ENCODE results near the gene SLC29A4.
A peak's percentile ranks its signal among the peaks of the same experiment; 100 is the strongest.
"Not testable (repeated sequence)": the region's sequence is repeated elsewhere in the genome, so short reads cannot be mapped to it uniquely, and the experiment has no call there.

Gene SLC29A4

GRCh38 chr7:5266191-5267028, 16.3 kb upstream of the SLC29A4 start:
- H3K27ac ChIP-seq: no peak overlapping the region
- H3K36me3 ChIP-seq: no peaks in the 10 kb centered on the region
- no peaks in the 10 kb centered on the region for H3K9me3 ChIP-seq (ENCODE audit: severe bottlenecking)
- H3K4me3 ChIP-seq (ENCODE audit: low read depth, low read length): no peak overlapping the region
- DNase-seq: no peak
- H3K27me3 ChIP-seq (ENCODE audit: insufficient read depth, low read depth, severe bottlenecking): no peaks in the 10 kb centered on the region
- no peak for TF ChIP-seq CTCF (IDR thresholded peaks at IDR 0.05; ENCODE audit: low read depth, low read length)

GRCh38 chr7:5267829-5268228, 14.9 kb upstream of the SLC29A4 start:
- H3K36me3 ChIP-seq; H3K9me3 ChIP-seq (ENCODE audit: severe bottlenecking); H3K27ac ChIP-seq; H3K27me3 ChIP-seq (ENCODE audit: insufficient read depth, low read depth, severe bottlenecking); H3K4me3 ChIP-seq (ENCODE audit: low read depth, low read length); DNase-seq: not testable (repeated sequence)

- H3K27me3 ChIP-seq (ENCODE audit: insufficient read depth, low read depth, severe bottlenecking); H3K36me3 ChIP-seq; H3K4me3 ChIP-seq (ENCODE audit: low read depth, low read length); H3K27ac ChIP-seq; H3K9me3 ChIP-seq (ENCODE audit: severe bottlenecking); DNase-seq: not testable (repeated sequence)
These were observed 12.6 kb upstream of the SLC29A4 start for GRCh38 chr7:5269992-5270657.

- no peaks in the 10 kb centered on the region for H3K36me3 ChIP-seq
- DNase-seq: peak; percentile 83
- H3K27me3 ChIP-seq (ENCODE audit: insufficient read depth, low read depth, severe bottlenecking): no peaks in the 10 kb centered on the region
- H3K9me3 ChIP-seq (ENCODE audit: severe bottlenecking): no peaks in the 10 kb centered on the region
- H3K4me3 ChIP-seq (ENCODE audit: low read depth, low read length): no peak overlapping the region
- H3K27ac ChIP-seq: no peak overlapping the region
- no peak for TF ChIP-seq CTCF (IDR thresholded peaks at IDR 0.05; ENCODE audit: low read depth, low read length)
These were observed 12.0 kb upstream of the SLC29A4 start for GRCh38 chr7:5270788-5271187.

GRCh38 chr7:5273831-5274405, 8.8 kb upstream of the SLC29A4 start:
- H3K27me3 ChIP-seq (ENCODE audit: insufficient read depth, low read depth, severe bottlenecking); H3K4me3 ChIP-seq (ENCODE audit: low read depth, low read length); H3K36me3 ChIP-seq; DNase-seq; H3K9me3 ChIP-seq (ENCODE audit: severe bottlenecking); H3K27ac ChIP-seq: not testable (repeated sequence)

GRCh38 chr7:5274441-5274840, 8.3 kb upstream of the SLC29A4 start:
- Histone ChIP-seq H3K27ac (no peak overlapping the region), H3K36me3 (no peaks in the 10 kb centered on the region), H3K9me3 (ENCODE audit: severe bottlenecking) (no peaks in the 10 kb centered on the region), H3K4me3 (ENCODE audit: low read depth, low read length) (no peak overlapping the region), H3K27me3 (ENCODE audit: insufficient read depth, low read depth, severe bottlenecking) (no peaks in the 10 kb centered on the region)
- DNase-seq: no peak
- no peak for TF ChIP-seq CTCF (IDR thresholded peaks at IDR 0.05; ENCODE audit: low read depth, low read length)

GRCh38 chr7:5274985-5275431, 7.7 kb upstream of the SLC29A4 start:
- H3K9me3 ChIP-seq (ENCODE audit: severe bottlenecking); H3K27me3 ChIP-seq (ENCODE audit: insufficient read depth, low read depth, severe bottlenecking); H3K27ac ChIP-seq; DNase-seq; H3K36me3 ChIP-seq; H3K4me3 ChIP-seq (ENCODE audit: low read depth, low read length): not testable (repeated sequence)

GRCh38 chr7:5275510-5275909, 7.2 kb upstream of the SLC29A4 start:
- H3K27me3 ChIP-seq (ENCODE audit: insufficient read depth, low read depth, severe bottlenecking); H3K27ac ChIP-seq; H3K9me3 ChIP-seq (ENCODE audit: severe bottlenecking); H3K4me3 ChIP-seq (ENCODE audit: low read depth, low read length); DNase-seq; H3K36me3 ChIP-seq: not testable (repeated sequence)

- H3K9me3 ChIP-seq (ENCODE audit: severe bottlenecking); H3K27me3 ChIP-seq (ENCODE audit: insufficient read depth, low read depth, severe bottlenecking); H3K36me3 ChIP-seq; DNase-seq: not testable (repeated sequence)
- Histone ChIP-seq H3K4me3 (ENCODE audit: low read depth, low read length) (peak overlapping the region; percentile 24), H3K27ac (peak overlapping the region; percentile 36)
These were observed 6.6 kb upstream of the SLC29A4 start for GRCh38 chr7:5276123-5276522.

Measured in WERI-Rb-1 (cell line).